ENCODE results near the gene PDE7B. TPM values are rescaled to one million over a fixed set of nuclear protein-coding genes. Genes with fewer than 3 reads are reported as not detected.

PDE7B gene
- total and polyA plus RNA-seq, 9 of the 15 experiments (the other 6 are each of a cell fraction or from before 2014, with no cell fraction given), result 0.01 TPM; not detected in 8

- TF ChIP-seq ZBTB33 (CRISPR knock-in tag; IDR thresholded peaks at IDR 0.05) (no peak), ESRRB (CRISPR knock-in tag; IDR thresholded peaks at IDR 0.05; ENCODE audit: borderline replicate concordance) (no peak), RNF2 (IDR thresholded peaks at IDR 0.05) (peak; percentile 70), MCM2 (IDR thresholded peaks at IDR 0.05; ENCODE audit: low read depth) (no peak), SMAD1 (IDR thresholded peaks at IDR 0.05; ENCODE audit: low read depth, low read length, partially characterized antibody) (peak; percentile 77), ZNF282 (CRISPR knock-in tag; IDR thresholded peaks at IDR 0.05) (no peak), DDX20 (tag; IDR thresholded peaks at IDR 0.05; ENCODE audit: low read depth) (peak; percentile 57; the same call in 1 of the 2 replicates), ZNF644 (tag; IDR thresholded peaks at IDR 0.05; ENCODE audit: low read depth) (0 out of 2 replicates have a peak, but pooled peaks have one; percentile 67), HNRNPK (IDR thresholded peaks at IDR 0.05; ENCODE audit: low read depth, low read length, poor library complexity, severe bottlenecking) (no peak), JUND (IDR thresholded peaks at IDR 0.05; ENCODE audit: borderline replicate concordance, low read depth, low read length) (peak; percentile 79), JUND (tag; IDR thresholded peaks at IDR 0.05; ENCODE audit: borderline replicate concordance, low read depth, low read length) (peak; percentile 78; the same call in 2 of the 3 replicates), ZNF449 (CRISPR knock-in tag; IDR thresholded peaks at IDR 0.05) (no peak), MTA2 (IDR thresholded peaks at IDR 0.05; ENCODE audit: low read depth) (peak; percentile 77), ZNF583 (CRISPR knock-in tag; IDR thresholded peaks at IDR 0.05) (no peak), MYBL2 (IDR thresholded peaks at IDR 0.05; ENCODE audit: low read depth) (no peak), MYBL2 (CRISPR knock-in tag; IDR thresholded peaks at IDR 0.05; ENCODE audit: borderline replicate concordance) (no peak), ZNF655 (CRISPR knock-in tag; IDR thresholded peaks at IDR 0.05) (no peak), TBP (optimal IDR thresholded peaks at IDR 0.05; ENCODE audit: low read depth, low read length) (no peak), MYNN (IDR thresholded peaks at IDR 0.05) (no peak), MYNN (CRISPR knock-in tag; IDR thresholded peaks at IDR 0.05) (no peak), SMAD2 (IDR thresholded peaks at IDR 0.05; ENCODE audit: low read depth, low read length) (no peak), PTBP1 (IDR thresholded peaks at IDR 0.05; ENCODE audit: low read depth, low read length) (no peak), LARP7 (IDR thresholded peaks at IDR 0.05) (no peak), CHD2 (IDR thresholded peaks at IDR 0.05; ENCODE audit: low read depth, low read length) (no peak), ARHGAP35 (IDR thresholded peaks at IDR 0.05; ENCODE audit: partially characterized antibody) (no peak), BMI1 (IDR thresholded peaks at IDR 0.05; ENCODE audit: low read length) (no peak), NR3C1 (CRISPR knock-in tag; IDR thresholded peaks at IDR 0.05) (no peak), ETV1 (tag; conservative IDR thresholded peaks at IDR 0.05; ENCODE audit: low read depth) (peak; percentile 96)
Measured at GRCh38 chr6:136236466-136237293, 385.2 kb downstream of the PDE7B start (continued).
